GM12892 (cell line): ENCODE measurements around the gene MRPL33.

Experiments
- POLR2A ChIP-seq: IDR thresholded peaks from 2 replicates; pipeline ENCODE4 v1.6.1; 2011; ENCODE audit warnings: low read depth, low read length, control low read depth
- POLR2AphosphoS5 ChIP-seq: IDR thresholded peaks from 2 replicates; pipeline ENCODE4 v1.6.1; 2011; ENCODE audit warnings: low read depth, low read length, control low read depth
- TAF1 ChIP-seq: IDR thresholded peaks from 2 replicates; pipeline ENCODE4 v1.6.1; 2011; ENCODE audit warnings: low read depth, mild to moderate bottlenecking, control low read depth, low read length, borderline replicate concordance

GRCh38 chr2:27736031-27736889, 35.3 kb upstream of the MRPL33 start:
- TF ChIP-seq POLR2A (no peak), TAF1 (no peak), POLR2AphosphoS5 (no peak)
